GM21576 (cell line): Measurements from ENCODE around the gene IRAK3.

Experiments
- ATAC-seq: cut with Tn5 transposase; IDR thresholded peaks from one replicate; pipeline ENCODE4 v1.9.1; 2021; ENCODE audit warnings: mild to moderate bottlenecking, moderate library complexity; ENCODE audit not compliant: unreplicated experiment

The IRAK3 gene, protein sequence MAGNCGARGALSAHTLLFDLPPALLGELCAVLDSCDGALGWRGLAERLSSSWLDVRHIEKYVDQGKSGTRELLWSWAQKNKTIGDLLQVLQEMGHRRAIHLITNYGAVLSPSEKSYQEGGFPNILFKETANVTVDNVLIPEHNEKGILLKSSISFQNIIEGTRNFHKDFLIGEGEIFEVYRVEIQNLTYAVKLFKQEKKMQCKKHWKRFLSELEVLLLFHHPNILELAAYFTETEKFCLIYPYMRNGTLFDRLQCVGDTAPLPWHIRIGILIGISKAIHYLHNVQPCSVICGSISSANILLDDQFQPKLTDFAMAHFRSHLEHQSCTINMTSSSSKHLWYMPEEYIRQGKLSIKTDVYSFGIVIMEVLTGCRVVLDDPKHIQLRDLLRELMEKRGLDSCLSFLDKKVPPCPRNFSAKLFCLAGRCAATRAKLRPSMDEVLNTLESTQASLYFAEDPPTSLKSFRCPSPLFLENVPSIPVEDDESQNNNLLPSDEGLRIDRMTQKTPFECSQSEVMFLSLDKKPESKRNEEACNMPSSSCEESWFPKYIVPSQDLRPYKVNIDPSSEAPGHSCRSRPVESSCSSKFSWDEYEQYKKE

DNA sequence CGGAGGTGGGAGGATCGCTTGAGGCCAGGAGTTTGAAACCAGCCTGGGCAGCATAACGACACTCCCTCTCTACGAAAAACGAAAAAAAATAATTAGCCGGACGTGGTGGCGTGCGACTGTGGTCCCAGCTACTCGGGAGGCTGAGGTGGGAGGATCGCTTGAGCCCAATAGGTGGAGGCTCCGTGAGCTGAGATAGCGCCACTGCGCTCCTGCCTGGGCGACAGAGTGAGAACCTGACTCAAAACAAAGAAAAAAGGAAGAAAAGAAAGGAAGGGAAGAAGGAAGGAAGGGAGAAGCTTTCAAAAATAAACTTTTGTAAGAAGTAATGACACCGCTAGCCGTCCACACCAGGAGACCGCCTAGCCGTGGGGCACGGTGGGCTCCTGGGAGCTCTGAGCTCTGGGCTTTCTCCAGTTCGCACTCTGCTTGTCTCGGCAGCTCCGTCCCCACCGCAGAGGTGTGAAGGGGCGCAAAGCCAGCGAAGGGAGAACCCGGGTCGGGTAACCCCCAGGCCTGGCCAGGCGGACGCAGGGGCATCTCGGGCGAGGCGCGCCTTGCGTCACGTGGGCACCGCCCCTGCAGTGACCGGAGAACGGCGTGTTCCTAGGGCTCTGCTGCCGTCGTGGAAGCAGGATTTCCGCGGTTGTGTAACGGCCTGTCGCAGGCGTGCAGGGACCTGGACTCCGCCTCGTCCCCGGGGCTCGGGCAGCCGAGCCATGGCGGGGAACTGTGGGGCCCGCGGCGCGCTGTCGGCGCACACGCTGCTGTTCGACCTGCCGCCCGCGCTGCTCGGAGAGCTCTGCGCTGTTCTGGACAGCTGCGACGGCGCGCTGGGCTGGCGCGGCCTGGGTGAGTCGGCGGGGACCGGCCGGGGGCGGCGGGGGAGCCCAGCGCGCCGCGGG, at the start of gene IRAK3:
IRAK3 (plus strand) TSS at position 631 of the 902 bp plus-strand sequence; CDS start at position 717, 86 bp downstream.
- ATAC-seq = peak; percentile 50

DNA sequence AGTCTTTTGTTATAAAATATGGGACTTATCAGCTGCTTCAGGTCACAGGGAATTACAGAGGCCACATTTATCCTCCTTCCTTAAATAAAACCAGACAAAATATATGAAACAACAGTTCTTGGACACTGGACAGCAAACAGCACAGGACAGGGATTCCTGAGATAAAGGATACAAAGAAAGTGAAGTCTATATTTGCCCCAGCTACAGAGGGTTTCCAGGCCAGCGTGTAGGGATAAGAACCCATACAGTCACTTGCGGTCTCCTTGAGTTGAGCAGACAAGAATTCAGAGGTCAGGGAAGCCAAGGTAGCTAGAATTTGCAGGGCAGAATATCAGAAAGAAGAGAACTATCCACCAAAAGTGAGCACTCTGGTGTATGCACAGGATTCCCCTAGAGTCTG, 49.7 kb upstream of the IRAK3 start:
- no peak for ATAC-seq

DNA sequence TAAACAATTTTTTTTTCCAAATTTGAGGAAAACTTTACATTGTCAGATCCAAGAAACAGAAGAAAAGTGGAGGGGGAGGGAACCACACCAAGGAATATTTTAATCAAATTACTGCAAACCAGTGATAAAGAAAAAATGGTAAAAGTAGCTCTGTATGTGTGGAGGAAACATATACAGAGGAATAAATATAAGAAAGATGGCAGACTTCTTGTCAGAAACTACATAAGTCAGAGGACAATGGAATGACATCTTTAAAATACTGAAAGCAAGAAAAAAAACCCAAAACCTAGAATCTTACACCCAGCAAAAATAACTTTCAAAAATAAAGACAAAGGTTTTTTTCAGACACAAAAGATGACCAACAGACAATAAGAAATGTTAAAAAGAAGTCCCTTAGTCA, 48.3 kb upstream of the IRAK3 start:
- ATAC-seq = no peak

GRCh38 chr12:66141299-66141698, 47.7 kb upstream of the IRAK3 start:
- no peak for ATAC-seq

GRCh38 chr12:66142826-66143225, 46.2 kb upstream of the IRAK3 start:
- no peak for ATAC-seq

DNA sequence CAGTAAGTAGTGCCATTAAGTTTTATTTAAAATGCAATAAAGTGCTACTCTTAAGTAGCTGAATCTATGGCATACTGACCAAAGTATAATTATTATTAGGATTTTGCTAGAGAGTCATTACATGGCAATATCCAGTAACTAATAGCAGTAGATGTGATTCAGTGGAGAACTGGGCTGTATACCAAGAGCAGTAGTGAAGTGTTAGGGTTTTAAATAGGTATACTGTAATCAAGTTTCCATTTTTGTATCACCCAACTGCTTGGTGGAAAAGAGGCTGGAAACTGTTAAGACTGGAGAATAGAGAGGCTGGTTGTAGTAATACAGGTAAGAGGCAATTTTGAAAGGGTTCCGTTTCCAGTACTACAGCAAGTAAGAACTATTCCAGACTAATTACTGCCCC, 45.1 kb upstream of the IRAK3 start:
- ATAC-seq = no peak

- no peak for ATAC-seq
These were observed 43.9 kb upstream of the IRAK3 start for GRCh38 chr12:66144791-66145754.

DNA sequence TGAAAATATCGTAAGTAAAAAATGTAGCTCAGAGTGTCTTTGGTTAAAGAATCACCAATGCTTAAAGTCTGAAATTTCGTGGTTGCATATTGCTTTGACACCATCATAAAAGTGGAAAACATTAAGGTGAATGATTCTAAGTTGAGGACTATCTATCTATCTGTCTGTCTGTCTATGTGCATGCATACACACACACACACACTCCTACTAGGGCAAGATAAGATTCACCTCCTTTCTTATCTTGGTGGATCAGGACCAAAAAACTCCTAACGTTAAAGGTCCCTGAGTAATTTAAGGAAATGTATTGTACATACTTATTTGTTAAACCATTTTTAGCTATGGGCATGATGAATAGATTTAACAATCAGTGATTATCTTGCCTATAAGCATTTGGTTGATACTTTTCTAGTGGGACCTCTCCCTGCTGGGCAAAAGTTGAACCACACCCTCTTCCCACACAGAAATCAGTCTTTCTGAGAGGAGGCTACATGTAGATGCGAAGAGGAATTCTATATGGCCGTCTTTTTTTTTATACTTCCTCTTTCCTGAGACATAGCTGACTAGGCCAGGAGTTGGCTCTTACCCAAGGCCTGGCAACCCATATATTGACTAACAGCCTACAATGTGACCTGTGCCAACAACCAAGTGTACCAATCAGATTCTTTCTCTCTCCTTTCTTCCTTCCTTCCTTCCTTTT, 39.2 kb upstream of the IRAK3 start:
- ATAC-seq = no peak

GRCh38 chr12:66152732-66153131, 36.3 kb upstream of the IRAK3 start:
- no peak for ATAC-seq

DNA sequence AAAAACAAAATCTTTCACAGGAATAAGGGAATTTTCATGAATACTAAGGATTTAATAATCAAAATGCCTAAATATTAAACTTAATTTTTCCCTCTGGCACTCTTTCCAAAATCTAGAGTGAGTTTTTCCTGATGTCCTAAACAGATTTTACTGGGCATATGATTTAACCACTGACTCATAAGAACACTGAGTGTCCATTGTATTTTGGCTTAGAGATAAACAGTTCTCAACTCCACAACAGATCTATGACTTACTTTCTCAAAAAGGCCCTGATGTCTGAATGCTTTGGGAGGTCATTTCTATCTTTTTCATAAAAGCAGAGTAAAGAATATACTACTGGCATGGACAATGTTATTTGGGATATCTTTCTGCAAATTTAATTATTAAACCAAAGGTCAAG, 34.2 kb upstream of the IRAK3 start:
- ATAC-seq = no peak

DNA sequence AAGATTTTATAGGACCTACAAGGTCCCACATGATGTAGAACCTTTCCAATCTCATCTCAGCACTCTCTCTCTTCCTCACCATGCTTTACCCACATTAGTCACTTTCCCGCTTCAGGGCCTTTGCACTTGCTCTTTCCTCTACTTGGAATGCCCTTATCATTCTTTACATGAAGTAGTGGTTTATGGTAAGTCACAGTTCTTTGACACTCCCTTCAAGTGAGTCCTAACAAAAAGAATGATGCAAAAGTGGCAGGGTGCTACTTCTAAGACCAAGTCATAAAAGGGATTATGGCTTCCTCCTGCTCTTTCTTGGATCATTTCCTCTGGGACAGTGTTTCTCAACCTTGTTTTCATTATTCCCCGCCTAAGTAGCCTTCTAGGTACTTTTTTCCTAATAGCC, 32.4 kb upstream of the IRAK3 start:
- no peak for ATAC-seq

GRCh38 chr12:66159123-66159522, 29.9 kb upstream of the IRAK3 start:
- ATAC-seq = no peak

DNA sequence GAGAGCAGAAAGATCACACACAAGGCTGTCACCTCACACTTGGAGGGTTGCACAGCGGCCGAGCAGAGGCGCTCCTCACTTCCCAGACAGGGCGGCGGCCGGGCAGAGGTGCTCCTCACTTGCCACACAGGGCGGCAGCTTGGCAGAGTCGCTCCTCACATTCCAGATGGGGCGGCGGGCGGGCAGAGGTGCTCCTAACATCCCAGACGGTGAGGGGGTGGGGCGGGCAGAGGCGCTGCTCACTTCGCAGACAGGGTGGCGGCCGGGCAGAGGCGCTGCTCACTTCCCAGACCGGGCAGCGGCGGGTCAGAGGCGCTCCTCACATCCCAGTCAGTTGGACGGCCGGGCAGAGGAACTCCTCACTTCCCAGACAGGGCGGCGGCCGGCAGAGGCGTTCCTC, 28.3 kb upstream of the IRAK3 start:
- no peak for ATAC-seq

GRCh38 chr12:66162701-66163100, 26.3 kb upstream of the IRAK3 start:
- no peak for ATAC-seq

GRCh38 chr12:66163289-66163688, 25.7 kb upstream of the IRAK3 start:
- ATAC-seq = no peak

- ATAC-seq = no peak
These were observed 24.6 kb upstream of the IRAK3 start for GRCh38 chr12:66164349-66164821.

- ATAC-seq = no peak
These were observed 23.9 kb upstream of the IRAK3 start for GRCh38 chr12:66165141-66165540.

DNA sequence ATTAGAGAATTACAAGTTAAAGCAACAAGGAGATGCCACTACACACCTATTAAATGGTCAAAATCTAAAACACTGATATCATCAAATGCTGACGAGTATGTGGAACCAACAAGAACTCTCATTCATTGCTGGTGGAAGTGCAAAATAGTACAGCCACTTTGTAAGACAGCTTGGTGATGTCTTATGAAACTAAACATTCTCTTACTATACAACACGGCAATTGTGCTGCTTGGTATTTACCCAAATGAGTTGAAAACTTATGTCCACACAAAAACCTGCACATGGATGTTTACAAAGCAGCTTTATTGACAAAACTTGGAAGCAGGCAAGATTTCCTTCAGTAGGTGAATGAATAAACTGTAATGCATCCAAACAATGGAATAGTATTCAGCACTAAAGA, 22.5 kb upstream of the IRAK3 start:
- ATAC-seq = no peak

- no peak for ATAC-seq
These were observed 20.6 kb upstream of the IRAK3 start for GRCh38 chr12:66168410-66168809.
